Right ventricle myocardium inferior (tissue), 1 donor: ENCODE results near the gene DEFB125. TPM values are rescaled to one million over a fixed set of nuclear protein-coding genes. Genes with fewer than 3 reads are reported as not detected.

Source experiments
- ATAC-seq: fragments of 200-7000 bp; cut with Tn5 transposase; one replicate; pipeline ENCODE4 v1.9.1; 2020; ENCODE audit warnings: mild to moderate bottlenecking, moderate library complexity
- DNase-seq: peaks from one replicate; pipeline ENCODE4 v3.0.0; 2021; ENCODE audit errors: missing footprints
- intact Hi-C: fragments of 100-400 bp; cut with DNase I; formaldehyde crosslinking; loops from one replicate; pipeline ENCODE4 v1.11.0; 2022
- total RNA-seq: library from RNA; stranded (reverse); fragmentation: NEBNext Ultra II Directional; extraction: Animal tissue kit (Norgen Biotek cat#: 25700); gene quantifications from one replicate; pipeline ENCODE4 v1.2.1, GENCODE V29; 2021
- donor health status: DM: no; HTN: yes; CAD: no; lungs with severe emphysema.

The DEFB125 gene
- total RNA-seq, 1 donor from 2014 or later = not detected

- ATAC-seq = no peak
- no peak for DNase-seq
- intact Hi-C loops = no loop called here
These were observed 50.4 kb downstream of the DEFB125 start for GRCh38 chr20:137668-138490.

- DNase-seq (no peak), ATAC-seq (no peak)
- intact Hi-C loops = no loop called here
These were observed 54.8 kb downstream of the DEFB125 start, which contains the start of gene DEFB126 for GRCh38 chr20:142290-142689. DEFB126 (plus strand) TSS chr20:142590; CDS start chr20:142629, 39 bp downstream.

GRCh38 chr20:145877-146276 lies 58.4 kb downstream of the DEFB125 start:
- DNase-seq (no peak), ATAC-seq (no peak)
- intact Hi-C loops = no loop called here

Other genes starting within 250 kb of the DEFB125 start
- not detected for gene DEFB126, start 54.9 kb downstream of the DEFB125 start, total RNA-seq
- gene DEFB127, start 69.8 kb downstream of the DEFB125 start, total RNA-seq = not detected
- not detected for gene DEFB128, start 102.0 kb downstream of the DEFB125 start, total RNA-seq
- gene DEFB129, start 139.6 kb downstream of the DEFB125 start, total RNA-seq = not detected
- not detected for gene DEFB132, start 170.1 kb downstream of the DEFB125 start, total RNA-seq
- 5.4 TPM for gene C20orf96, start 203.1 kb downstream of the DEFB125 start, total RNA-seq
- 11.0 TPM for gene ZCCHC3, start 209.9 kb downstream of the DEFB125 start, total RNA-seq
- gene SOX12, start 237.9 kb downstream of the DEFB125 start, total RNA-seq = 16.5 TPM